IPS DF 6.9 (cell line): Measurements from ENCODE around the gene IGSF22.

ENCODE experiments used
- DNase-seq: peaks from one replicate; pipeline ENCODE4 v3.0.0-alpha.2; 2013; ENCODE audit warnings: low read depth, low spot score
- H3K27ac ChIP-seq: one replicate; pipeline ENCODE4 v1.5.1; 2013; ENCODE audit warnings: low read length, control low read depth
- H3K27me3 ChIP-seq: 2 replicates; pipeline ENCODE4 v1.6.1; 2013; ENCODE audit warnings: mild to moderate bottlenecking, low read length; ENCODE audit not compliant: control insufficient read depth, insufficient read depth
- H3K36me3 ChIP-seq: 2 replicates; pipeline ENCODE4 v1.6.1; 2013; ENCODE audit warnings: low read length; ENCODE audit not compliant: control insufficient read depth, insufficient read depth
- H3K4me1 ChIP-seq: 2 replicates; pipeline ENCODE4 v1.6.1; 2013; ENCODE audit warnings: low read length; ENCODE audit not compliant: control insufficient read depth, insufficient read depth
- H3K4me3 ChIP-seq: 2 replicates; pipeline ENCODE4 v1.5.1; 2013; ENCODE audit warnings: mild to moderate bottlenecking, low read length
- H3K9me3 ChIP-seq: 2 replicates; pipeline ENCODE4 v1.6.1; 2013; ENCODE audit warnings: low read length, inconsistent platforms; ENCODE audit not compliant: control insufficient read depth, insufficient read depth
- WGBS: extraction: QIAGEN DNeasy Blood & Tissue Kit; methylation state at CpG from one replicate; pipeline ENCODE4 v1.1.7; 2013; ENCODE audit warnings: mixed read lengths, missing lambda C conversion rate; ENCODE audit not compliant: insufficient read length, insufficient coverage; 5-methylcytosine and 5-hydroxymethylcytosine counted together

Gene IGSF22

GRCh38 chr11:18730020-18730419 lies 4.0 kb upstream of the IGSF22 start:
- Histone ChIP-seq H3K4me3 (no peak overlapping the region), H3K27me3 (no peaks in the 10 kb centered on the region), H3K9me3 (no peaks in the 10 kb centered on the region), H3K27ac (no peak overlapping the region), H3K36me3 (no peaks in the 10 kb centered on the region), H3K4me1 (peaks cover 2% of the 10 kb centered on the region; the same call in 1 of the 2 replicates)
- WGBS = no CpG with 5 or more reads among the region's 9 CpGs
- DNase-seq = no peak

GRCh38 chr11:18729426-18729825 lies 3.4 kb upstream of the IGSF22 start:
- Histone ChIP-seq H3K27ac (no peak overlapping the region), H3K36me3 (no peaks in the 10 kb centered on the region), H3K4me1 (peaks cover 2% of the 10 kb centered on the region; the same call in 1 of the 2 replicates), H3K27me3 (no peaks in the 10 kb centered on the region), H3K4me3 (no peak overlapping the region), H3K9me3 (no peaks in the 10 kb centered on the region)
- no CpG with 5 or more reads among the region's 16 CpGs for WGBS
- no peak for DNase-seq

- no peak overlapping the region for H3K4me3 ChIP-seq
- whole genome bisulfite sequencing = no CpG with 5 or more reads among the region's 13 CpGs
- no peak for DNase-seq
Measured at GRCh38 chr11:18728658-18729057, 2.7 kb upstream of the IGSF22 start.

GRCh38 chr11:18727479-18728236 lies 1.7 kb upstream of the IGSF22 start:
- peaks cover 4% of the 10 kb centered on the region; the same call in 1 of the 2 replicates for H3K4me1 ChIP-seq
- H3K9me3 ChIP-seq = no peaks in the 10 kb centered on the region
- no peak overlapping the region for H3K4me3 ChIP-seq
- H3K27ac ChIP-seq = no peak overlapping the region
- no peaks in the 10 kb centered on the region for H3K27me3 ChIP-seq
- DNase-seq = peak; percentile 75
- no CpG with 5 or more reads among the region's 10 CpGs for WGBS
- no peaks in the 10 kb centered on the region for H3K36me3 ChIP-seq

More at GRCh38 chr11:18728658-18729057, 2.7 kb upstream of the IGSF22 start:
- H3K27me3 ChIP-seq = no peaks in the 10 kb centered on the region
- H3K27ac ChIP-seq = no peak overlapping the region
- H3K9me3 ChIP-seq = no peaks in the 10 kb centered on the region
- no peaks in the 10 kb centered on the region for H3K36me3 ChIP-seq
- peaks cover 4% of the 10 kb centered on the region; the same call in 1 of the 2 replicates for H3K4me1 ChIP-seq

GRCh38 chr11:18723991-18724390 lies 2.0 kb downstream of the IGSF22 start:
- peaks cover 4% of the 10 kb centered on the region; the same call in 1 of the 2 replicates for H3K4me1 ChIP-seq
- WGBS = no CpG with 5 or more reads among the region's 7 CpGs

GRCh38 chr11:18722293-18722637 lies 3.7 kb downstream of the IGSF22 start:
- Histone ChIP-seq H3K27me3 (no peaks in the 10 kb centered on the region), H3K27ac (no peak overlapping the region), H3K4me1 (peaks cover 3% of the 10 kb centered on the region; the same call in 1 of the 2 replicates), H3K36me3 (no peaks in the 10 kb centered on the region), H3K9me3 (no peaks in the 10 kb centered on the region), H3K4me3 (no peak overlapping the region)
- no peak for DNase-seq
- no CpG with 5 or more reads among the region's 1 CpG for WGBS

More at GRCh38 chr11:18723991-18724390, 2.0 kb downstream of the IGSF22 start:
- no peaks in the 10 kb centered on the region for H3K27me3 ChIP-seq
- no peak for DNase-seq
- no peak overlapping the region for H3K27ac ChIP-seq
- no peak overlapping the region for H3K4me3 ChIP-seq
- H3K36me3 ChIP-seq = no peaks in the 10 kb centered on the region
- no peaks in the 10 kb centered on the region for H3K9me3 ChIP-seq

- Histone ChIP-seq H3K27ac (no peak overlapping the region), H3K27me3 (no peaks in the 10 kb centered on the region), H3K36me3 (no peaks in the 10 kb centered on the region), H3K9me3 (no peaks in the 10 kb centered on the region), H3K4me1 (peaks cover 3% of the 10 kb centered on the region; the same call in 1 of the 2 replicates), H3K4me3 (peak overlapping the region; percentile 57)
- no CpG with 5 or more reads among the region's 36 CpGs for WGBS
- peak; percentile 82 for DNase-seq
Measured at GRCh38 chr11:18721561-18722292, 4.3 kb downstream of the IGSF22 start.

GRCh38 chr11:18720808-18721560 lies 5.0 kb downstream of the IGSF22 start:
- no peaks in the 10 kb centered on the region for H3K9me3 ChIP-seq
- WGBS = no CpG with 5 or more reads among the region's 41 CpGs
- peaks cover 2% of the 10 kb centered on the region; the same call in 1 of the 2 replicates for H3K4me1 ChIP-seq
- H3K36me3 ChIP-seq = no peaks in the 10 kb centered on the region
- no peak overlapping the region for H3K27ac ChIP-seq
- peak overlapping the region; percentile 57; the same call in 1 of the 2 replicates for H3K4me3 ChIP-seq
- DNase-seq = peak; percentile 89
- H3K27me3 ChIP-seq = no peaks in the 10 kb centered on the region

GRCh38 chr11:18720091-18720807 lies 5.7 kb downstream of the IGSF22 start:
- Histone ChIP-seq H3K4me3 (no peak overlapping the region), H3K36me3 (no peaks in the 10 kb centered on the region), H3K4me1 (0 out of 2 replicates have a peak, but pooled peaks cover 2% of the 10 kb centered on the region), H3K27me3 (no peaks in the 10 kb centered on the region), H3K27ac (no peak overlapping the region), H3K9me3 (no peaks in the 10 kb centered on the region)
- no CpG with 5 or more reads among the region's 5 CpGs for WGBS
- no peak for DNase-seq
